ENCODE measurements around the gene NUDCD2. TPM values are rescaled to one million over a fixed set of nuclear protein-coding genes. Genes with fewer than 3 reads are reported as not detected.

NUDCD2 gene
- total RNA-seq, 1 experiment from 2014 or later: 56.8 TPM

DNA sequence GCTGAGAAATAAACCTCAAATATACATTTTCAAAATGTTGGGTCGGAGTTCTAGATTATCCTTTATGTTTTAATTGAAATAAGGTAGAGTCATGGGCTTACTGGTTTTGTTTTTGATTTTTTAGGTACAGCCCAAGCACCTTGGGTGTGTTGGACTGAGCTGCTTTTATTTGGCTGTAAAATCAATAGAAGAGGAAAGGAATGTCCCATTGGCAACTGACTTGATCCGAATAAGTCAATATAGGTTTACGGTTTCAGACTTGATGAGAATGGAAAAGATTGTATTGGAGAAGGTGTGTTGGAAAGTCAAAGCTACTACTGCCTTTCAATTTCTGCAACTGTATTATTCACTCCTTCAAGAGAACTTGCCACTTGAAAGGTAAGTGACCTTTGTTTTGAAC lies 18.9 kb downstream of the NUDCD2 start:
- ChIA-PET RAD21 (ENCODE audit: low non-redundant PET in 1 of 2, low total read pairs in 2 of 2, uncharacterized antibody in 2 of 2, unreplicated experiment in 2 of 2) (no interaction called here), CTCF (no interaction called here), POLR2A (interaction anchor here (4.2 kb wide), 1 partner anchor 19 kb away, joined by 34 read pairs; the partner anchor contains the start of genes HMMR and NUDCD2)
- Histone ChIP-seq H3K4me3 (replicated peaks in 1 of 2; ENCODE audit: low read depth in 1 of 2, low read length in 2 of 2) (no peak overlapping the region), H4K20me1 (ENCODE audit: insufficient read depth) (no peaks in the 10 kb centered on the region), H3K27me3 (ENCODE audit: insufficient read depth, low read length) (no peaks in the 10 kb centered on the region), H3K9me3 (ENCODE audit: control insufficient read depth in 1 of 2, insufficient read depth in 1 of 2, low read depth in 1 of 2, low read length in 2 of 2) (no peaks in the 10 kb centered on the region), H3K36me3 (ENCODE audit: control insufficient read depth in 1 of 2, insufficient read depth in 2 of 2, low read length in 2 of 2) (peaks cover 45 to 56% of the 10 kb centered on the region in 2 experiments), H3K27ac (ENCODE audit: low read depth, low read length) (no peak overlapping the region), H3K9ac (ENCODE audit: low read length) (no peak overlapping the region), H2AFZ (ENCODE audit: low read depth, low read length, poor library complexity, severe bottlenecking) (no peak overlapping the region), H3K9me2 (ENCODE audit: insufficient read depth) (no peaks in the 10 kb centered on the region), H3K79me2 (ENCODE audit: insufficient read depth, low read length) (peaks cover 49% of the 10 kb centered on the region), H3K4me1 (ENCODE audit: control insufficient read depth in 1 of 2, insufficient read depth in 2 of 2, low read length in 2 of 2) (peaks cover 0 to 14% of the 10 kb centered on the region in 2 experiments; a peak in 3 of 4 replicates), H3K4me2 (ENCODE audit: low read length) (no peak overlapping the region)
- ATAC-seq (no peak), DNase-seq (ENCODE audit: low read depth, low spot score) (no peak)
- TF ChIP-seq POLR2AphosphoS5 (IDR thresholded peaks at IDR 0.05; ENCODE audit: low read depth, low read length) (no peak), EZH2 (IDR thresholded peaks at IDR 0.05) (no peak), ZFX (IDR thresholded peaks at IDR 0.05) (no peak), JUND (IDR thresholded peaks at IDR 0.05) (no peak), TCF7L2 (IDR thresholded peaks at IDR 0.05; ENCODE audit: borderline replicate concordance, extremely low read depth, insufficient read depth, insufficient read length) (no peak), SRF (IDR thresholded peaks at IDR 0.05; ENCODE audit: low read depth) (no peak)
- TF ChIP-seq, protein P1, sequence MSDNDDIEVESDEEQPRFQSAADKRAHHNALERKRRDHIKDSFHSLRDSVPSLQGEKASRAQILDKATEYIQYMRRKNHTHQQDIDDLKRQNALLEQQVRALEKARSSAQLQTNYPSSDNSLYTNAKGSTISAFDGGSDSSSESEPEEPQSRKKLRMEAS (IDR thresholded peaks at IDR 0.05): no peak
- intact Hi-C loops (cut with micrococcal nuclease): no loop called here
- BruUV-seq (replicated peaks): no TSS peak

DNA sequence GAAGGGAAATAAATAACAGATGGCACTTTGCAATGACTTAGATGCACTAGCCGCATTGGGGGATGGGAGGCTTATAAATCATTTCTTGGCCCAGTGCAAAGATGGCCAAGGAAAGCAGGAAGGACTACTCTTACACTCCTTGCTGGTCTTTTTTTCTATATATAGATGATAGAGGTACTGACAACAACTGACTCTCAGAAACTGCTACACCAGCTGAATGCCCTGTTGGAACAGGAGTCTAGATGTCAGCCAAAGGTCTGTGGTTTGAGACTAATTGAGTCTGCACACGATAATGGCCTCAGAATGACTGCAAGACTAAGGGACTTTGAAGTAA lies 20.8 kb downstream of the NUDCD2 start:
- Histone ChIP-seq H3K4me2 (ENCODE audit: low read length) (peak overlapping the region; percentile 34; the same call in 1 of the 2 replicates), H2AFZ (ENCODE audit: low read depth, low read length, poor library complexity, severe bottlenecking) (no peak overlapping the region), H3K4me3 (replicated peaks in 1 of 2; ENCODE audit: low read depth in 1 of 2, low read length in 2 of 2) (no peak overlapping the region), H3K79me2 (ENCODE audit: insufficient read depth, low read length) (peaks cover 49% of the 10 kb centered on the region), H3K9me3 (ENCODE audit: control insufficient read depth in 1 of 2, insufficient read depth in 1 of 2, low read depth in 1 of 2, low read length in 2 of 2) (no peaks in the 10 kb centered on the region), H3K9me2 (ENCODE audit: insufficient read depth) (no peaks in the 10 kb centered on the region), H3K36me3 (ENCODE audit: control insufficient read depth in 1 of 2, insufficient read depth in 2 of 2, low read length in 2 of 2) (peaks cover 39% of the 10 kb centered on the region in 2 experiments), H3K4me1 (ENCODE audit: control insufficient read depth in 1 of 2, insufficient read depth in 2 of 2, low read length in 2 of 2) (peaks cover 0 to 14% of the 10 kb centered on the region in 2 experiments; a peak in 3 of 4 replicates), H3K9ac (ENCODE audit: low read length) (no peak overlapping the region), H3K27me3 (ENCODE audit: insufficient read depth, low read length) (no peaks in the 10 kb centered on the region), H4K20me1 (ENCODE audit: insufficient read depth) (no peaks in the 10 kb centered on the region), H3K27ac (ENCODE audit: low read depth, low read length) (no peak overlapping the region)
- intact Hi-C loops (cut with micrococcal nuclease): no loop called here
- TF ChIP-seq SIN3A (IDR thresholded peaks at IDR 0.05; ENCODE audit: low read depth) (no peak), CEBPB (IDR thresholded peaks at IDR 0.05; ENCODE audit: low read depth) (no peak), POLR2A (IDR thresholded peaks at IDR 0.05; ENCODE audit: borderline replicate concordance, extremely low read depth, insufficient read depth, insufficient read length) (no peak), EZH2 (IDR thresholded peaks at IDR 0.05) (no peak), JUND (IDR thresholded peaks at IDR 0.05) (no peak), RAD21 (IDR thresholded peaks at IDR 0.05; ENCODE audit: low read depth) (no peak), POLR2AphosphoS5 (IDR thresholded peaks at IDR 0.05; ENCODE audit: low read depth, low read length) (no peak), ZNF274 (IDR thresholded peaks at IDR 0.05; ENCODE audit: low read depth, low read length) (no peak), ELF1 (IDR thresholded peaks at IDR 0.05; ENCODE audit: borderline replicate concordance, low read depth) (no peak)
- TF ChIP-seq, protein P2, sequence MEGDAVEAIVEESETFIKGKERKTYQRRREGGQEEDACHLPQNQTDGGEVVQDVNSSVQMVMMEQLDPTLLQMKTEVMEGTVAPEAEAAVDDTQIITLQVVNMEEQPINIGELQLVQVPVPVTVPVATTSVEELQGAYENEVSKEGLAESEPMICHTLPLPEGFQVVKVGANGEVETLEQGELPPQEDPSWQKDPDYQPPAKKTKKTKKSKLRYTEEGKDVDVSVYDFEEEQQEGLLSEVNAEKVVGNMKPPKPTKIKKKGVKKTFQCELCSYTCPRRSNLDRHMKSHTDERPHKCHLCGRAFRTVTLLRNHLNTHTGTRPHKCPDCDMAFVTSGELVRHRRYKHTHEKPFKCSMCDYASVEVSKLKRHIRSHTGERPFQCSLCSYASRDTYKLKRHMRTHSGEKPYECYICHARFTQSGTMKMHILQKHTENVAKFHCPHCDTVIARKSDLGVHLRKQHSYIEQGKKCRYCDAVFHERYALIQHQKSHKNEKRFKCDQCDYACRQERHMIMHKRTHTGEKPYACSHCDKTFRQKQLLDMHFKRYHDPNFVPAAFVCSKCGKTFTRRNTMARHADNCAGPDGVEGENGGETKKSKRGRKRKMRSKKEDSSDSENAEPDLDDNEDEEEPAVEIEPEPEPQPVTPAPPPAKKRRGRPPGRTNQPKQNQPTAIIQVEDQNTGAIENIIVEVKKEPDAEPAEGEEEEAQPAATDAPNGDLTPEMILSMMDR (IDR thresholded peaks at IDR 0.05 in 2 of 3, conservative IDR thresholded peaks at IDR 0.05 in 1 of 3; ENCODE audit: borderline replicate concordance in 1 of 3, insufficient read depth in 1 of 3, low read depth in 2 of 3, low read length in 2 of 3): no peak
- TF ChIP-seq, protein P3, sequence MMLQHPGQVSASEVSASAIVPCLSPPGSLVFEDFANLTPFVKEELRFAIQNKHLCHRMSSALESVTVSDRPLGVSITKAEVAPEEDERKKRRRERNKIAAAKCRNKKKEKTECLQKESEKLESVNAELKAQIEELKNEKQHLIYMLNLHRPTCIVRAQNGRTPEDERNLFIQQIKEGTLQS (IDR thresholded peaks at IDR 0.05): no peak
- ATAC-seq: no peak
- ChIA-PET RAD21 (ENCODE audit: low non-redundant PET in 1 of 2, low total read pairs in 2 of 2, uncharacterized antibody in 2 of 2, unreplicated experiment in 2 of 2) (no interaction called here), POLR2A (interaction anchor here (0.7 to 4.2 kb wide), 2 partner anchors 20 to 1255 kb away, joined by 3 to 34 read pairs; partner anchors contain the start of genes HMMR and NUDCD2), CTCF (no interaction called here)
- no TSS peak for BruUV-seq (replicated peaks)
- DNase-seq (ENCODE audit: low read depth, low spot score): no peak

Data from HCT116 (cell line).